Testis (tissue), 2 donors: Measurements from ENCODE around the gene SLC12A1.

ENCODE experiments used
- POLR2A ChIP-seq: fragments of 450-650 bp; IDR thresholded peaks from one replicate; pipeline ENCODE4 v1.6.1; 2017; ENCODE audit warnings: antibody characterized with exemption, mild to moderate bottlenecking, moderate library complexity
- TF ChIP-seq, protein P1 (sequence below), 3 experiments: fragments of 450-650 bp in 2 of 3; fragments of 200-600 bp in 1 of 3; sonication (generic) in 1 of 3; IDR thresholded peaks; one replicate each; pipeline ENCODE4 v1.5.1; 2016 to 2019; ENCODE audit warnings: antibody characterized with exemption in 3 of 3, mild to moderate bottlenecking in 2 of 3, moderate library complexity in 1 of 3

- TF ChIP-seq, protein P1, sequence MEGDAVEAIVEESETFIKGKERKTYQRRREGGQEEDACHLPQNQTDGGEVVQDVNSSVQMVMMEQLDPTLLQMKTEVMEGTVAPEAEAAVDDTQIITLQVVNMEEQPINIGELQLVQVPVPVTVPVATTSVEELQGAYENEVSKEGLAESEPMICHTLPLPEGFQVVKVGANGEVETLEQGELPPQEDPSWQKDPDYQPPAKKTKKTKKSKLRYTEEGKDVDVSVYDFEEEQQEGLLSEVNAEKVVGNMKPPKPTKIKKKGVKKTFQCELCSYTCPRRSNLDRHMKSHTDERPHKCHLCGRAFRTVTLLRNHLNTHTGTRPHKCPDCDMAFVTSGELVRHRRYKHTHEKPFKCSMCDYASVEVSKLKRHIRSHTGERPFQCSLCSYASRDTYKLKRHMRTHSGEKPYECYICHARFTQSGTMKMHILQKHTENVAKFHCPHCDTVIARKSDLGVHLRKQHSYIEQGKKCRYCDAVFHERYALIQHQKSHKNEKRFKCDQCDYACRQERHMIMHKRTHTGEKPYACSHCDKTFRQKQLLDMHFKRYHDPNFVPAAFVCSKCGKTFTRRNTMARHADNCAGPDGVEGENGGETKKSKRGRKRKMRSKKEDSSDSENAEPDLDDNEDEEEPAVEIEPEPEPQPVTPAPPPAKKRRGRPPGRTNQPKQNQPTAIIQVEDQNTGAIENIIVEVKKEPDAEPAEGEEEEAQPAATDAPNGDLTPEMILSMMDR (IDR thresholded peaks at IDR 0.05): no peak
- TF ChIP-seq POLR2A: no peak
Observed at GRCh38 chr15:48282216-48282615, 76.1 kb downstream of the SLC12A1 start.
